C1 segment of cervical spinal cord (tissue), 14 donors: ENCODE measurements around the gene BPIFA2.
"Not testable (repeated sequence)": the region's sequence is repeated elsewhere in the genome, so short reads cannot be mapped to it uniquely, and the experiment has no call there.

Experiments
- DNase-seq, 14 donors: peaks; one replicate each; lab custom pipeline; 2025; lab: John Stamatoyannopoulos, UW

BPIFA2 gene

GRCh38 chr20:33167859-33168258, at the start of gene BPIFA2:
TSS of gene BPIFA2 (plus strand) at chr20:33168159. CDS start at chr20:33169146, 987 bp downstream.
- no peak for DNase-seq

- no peak for DNase-seq
Observed at GRCh38 chr20:33119725-33120720, 47.9 kb upstream of the BPIFA2 start.

- DNase-seq, result no peak
Observed at GRCh38 chr20:33120934-33121333, 47.0 kb upstream of the BPIFA2 start.

- not testable (repeated sequence) for DNase-seq
Observed at GRCh38 chr20:33122297-33122696, 45.7 kb upstream of the BPIFA2 start.

- DNase-seq, result no peak
Observed at GRCh38 chr20:33124261-33124660, 43.7 kb upstream of the BPIFA2 start.

GRCh38 chr20:33124994-33125393, 43.0 kb upstream of the BPIFA2 start:
- no peak for DNase-seq

- DNase-seq, result no peak
Observed at GRCh38 chr20:33125983-33126382, 42.0 kb upstream of the BPIFA2 start.

- DNase-seq, result no peak
Observed at GRCh38 chr20:33127422-33128097, 40.4 kb upstream of the BPIFA2 start.

- no peak for DNase-seq
Observed at GRCh38 chr20:33130568-33131061, 37.3 kb upstream of the BPIFA2 start.

- DNase-seq, result no peak
Observed at GRCh38 chr20:33131949-33132473, 35.9 kb upstream of the BPIFA2 start.

GRCh38 chr20:33132513-33133372, 35.2 kb upstream of the BPIFA2 start:
- DNase-seq, result no peak

GRCh38 chr20:33133373-33133941, 34.5 kb upstream of the BPIFA2 start:
- no peak for DNase-seq

GRCh38 chr20:33137195-33137594, 30.8 kb upstream of the BPIFA2 start:
- DNase-seq, result no peak

GRCh38 chr20:33139467-33139866, 28.5 kb upstream of the BPIFA2 start:
- DNase-seq, result no peak

- DNase-seq, result no peak
Observed at GRCh38 chr20:33145521-33145920, 22.4 kb upstream of the BPIFA2 start.

GRCh38 chr20:33147299-33147698, 20.7 kb upstream of the BPIFA2 start:
- DNase-seq, result no peak

GRCh38 chr20:33148040-33148439, 19.9 kb upstream of the BPIFA2 start:
- DNase-seq, result no peak

- no peak for DNase-seq
Observed at GRCh38 chr20:33154252-33154651, 13.7 kb upstream of the BPIFA2 start.

GRCh38 chr20:33158637-33159385, 9.1 kb upstream of the BPIFA2 start:
- DNase-seq, result no peak

- no peak for DNase-seq
Observed at GRCh38 chr20:33159713-33160112, 8.2 kb upstream of the BPIFA2 start.
